Measurements from ENCODE around the gene SRBD1. TPM values are rescaled to one million over a fixed set of nuclear protein-coding genes. Genes with fewer than 3 reads are reported as not detected.

Gene SRBD1
- total and polyA plus RNA-seq, 2 of the 8 experiments (the other 6 are each of a cell fraction or from before 2014, with no cell fraction given), result 4.6 to 20.0 TPM

- TF ChIP-seq CHD7 (IDR thresholded peaks at IDR 0.05; ENCODE audit: insufficient replicate concordance, low read length) (no peak), NRF1 (IDR thresholded peaks at IDR 0.05; ENCODE audit: low read depth, low read length) (no peak), TEAD4 (IDR thresholded peaks at IDR 0.05; ENCODE audit: low read depth, low read length) (no peak), RFX5 (IDR thresholded peaks at IDR 0.05; ENCODE audit: borderline replicate concordance, low read depth, low read length) (no peak), ATF2 (IDR thresholded peaks at IDR 0.05; ENCODE audit: low read length) (no peak), USF2 (IDR thresholded peaks at IDR 0.05; ENCODE audit: low read length) (no peak), CEBPB (IDR thresholded peaks at IDR 0.05; ENCODE audit: low read depth, low read length) (no peak)
Observed at GRCh38 chr2:45391866-45392265, 219.2 kb downstream of the SRBD1 start (continued).

Measured in H1 (cell line).